Gastroesophageal sphincter (tissue), 3 donors: ENCODE results near the gene SSH2.

Source experiments
- CTCF ChIP-seq, 4 experiments: fragments of 200-600 bp in 2 of 4; fragments of 450-650 bp in 2 of 4; sonication (generic) in 1 of 4; IDR thresholded peaks; one replicate each; pipeline ENCODE4 v1.5.1; 2017 to 2019; ENCODE audit warnings: antibody characterized with exemption in 4 of 4, mild to moderate bottlenecking in 2 of 4, moderate library complexity in 2 of 4
- EP300 ChIP-seq: sonication (generic); formaldehyde crosslinking; IDR thresholded peaks from one replicate; pipeline ENCODE4 v1.6.1; 2017; ENCODE audit warnings: antibody characterized with exemption, mild to moderate bottlenecking
- POLR2A ChIP-seq, 2 donors: fragments of 450-650 bp; IDR thresholded peaks; one replicate each; pipeline ENCODE4 v1.6.1; 2017; ENCODE audit warnings: antibody characterized with exemption in 2 of 2, mild to moderate bottlenecking in 2 of 2, moderate library complexity in 1 of 2
- POLR2AphosphoS5 ChIP-seq: sonication (generic); formaldehyde crosslinking; IDR thresholded peaks from one replicate; pipeline ENCODE4 v1.6.1; 2017; ENCODE audit warnings: antibody characterized with exemption

GRCh38 chr17:29873476-29873875, 56.6 kb downstream of the SSH2 start:
- no peak for TF ChIP-seq POLR2A (IDR thresholded peaks at IDR 0.05)
- TF ChIP-seq CTCF (IDR thresholded peaks at IDR 0.05), result no peak
- no peak for TF ChIP-seq POLR2AphosphoS5
- no peak for TF ChIP-seq EP300
